22Rv1 (cell line): Measurements from ENCODE around the gene QPCT.

Experiments used
- H3K27ac ChIP-seq: fragments of 450-650 bp; 2 replicates; pipeline ENCODE4 v1.5.1; 2017
- CTCF ChIP-seq: fragments of 450-650 bp; IDR thresholded peaks from 2 replicates; pipeline ENCODE4 v1.5.1; 2017; ENCODE audit warnings: mild to moderate bottlenecking
- ZFX ChIP-seq: fragments of 450-650 bp; IDR thresholded peaks from 2 replicates; pipeline ENCODE4 v1.6.1; 2017; ENCODE audit warnings: antibody characterized with exemption, borderline replicate concordance

The QPCT gene

DNA sequence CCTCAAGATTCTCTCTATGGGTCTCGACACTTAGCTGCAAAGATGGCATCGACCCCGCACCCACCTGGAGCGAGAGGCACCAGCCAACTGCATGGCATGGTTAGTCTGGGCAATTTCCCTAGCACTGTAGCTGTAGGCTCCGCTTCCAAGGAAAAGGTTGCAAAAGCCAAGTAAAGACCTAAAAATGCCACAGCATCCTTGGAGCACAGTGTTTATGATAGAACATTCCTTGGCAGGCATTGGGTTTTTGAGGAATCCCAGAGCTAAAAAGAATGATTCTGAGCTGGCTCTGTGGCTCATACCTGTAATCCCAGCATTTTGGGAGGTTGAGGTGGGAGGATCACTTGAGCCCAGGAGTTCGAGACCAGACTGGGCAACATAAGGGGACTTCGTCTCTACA lies 22.9 kb downstream of the QPCT start:
- no peak overlapping the region for H3K27ac ChIP-seq
- TF ChIP-seq CTCF = no peak
- TF ChIP-seq ZFX = no peak

DNA sequence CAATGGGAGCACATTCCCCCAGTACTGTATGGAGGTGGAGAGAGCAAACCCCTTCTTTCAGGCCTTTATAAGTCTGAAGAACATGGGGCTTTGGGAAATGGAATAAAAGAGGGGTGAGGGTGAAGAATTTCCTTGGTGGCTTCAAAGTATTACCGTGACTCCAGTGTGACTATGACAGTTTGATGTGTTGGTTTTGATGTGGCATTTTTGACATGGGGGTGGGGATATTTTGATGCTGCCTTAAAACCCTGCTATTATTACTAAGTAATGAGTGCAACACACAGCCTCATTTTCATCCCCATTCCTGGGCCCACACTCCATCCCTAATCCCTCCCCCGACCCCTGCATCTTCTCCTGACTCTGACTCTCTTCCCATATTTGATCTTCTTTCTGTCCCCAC lies 23.6 kb downstream of the QPCT start:
- TF ChIP-seq CTCF = no peak
- TF ChIP-seq ZFX = no peak
- H3K27ac ChIP-seq = no peak overlapping the region

DNA sequence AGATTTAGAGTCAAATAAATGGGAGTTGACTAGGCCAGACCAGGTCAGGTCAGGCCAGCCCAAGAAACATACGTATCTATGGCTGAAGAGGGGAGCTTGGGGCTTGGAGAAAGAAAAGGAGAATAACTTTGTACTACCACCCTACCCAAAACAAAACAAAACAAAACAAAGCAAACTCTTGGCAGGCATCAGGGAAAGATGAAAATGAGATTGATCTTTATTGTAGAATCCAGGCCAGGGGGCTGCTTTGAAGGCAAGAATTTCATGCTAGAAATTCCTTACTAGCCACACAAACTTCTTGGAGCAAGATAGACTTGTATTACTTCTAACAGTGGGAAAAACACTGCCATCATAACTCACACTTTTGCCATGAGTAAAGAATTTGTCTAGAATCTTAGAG lies 26.2 kb downstream of the QPCT start:
- TF ChIP-seq ZFX (no peak), CTCF (no peak)

DNA sequence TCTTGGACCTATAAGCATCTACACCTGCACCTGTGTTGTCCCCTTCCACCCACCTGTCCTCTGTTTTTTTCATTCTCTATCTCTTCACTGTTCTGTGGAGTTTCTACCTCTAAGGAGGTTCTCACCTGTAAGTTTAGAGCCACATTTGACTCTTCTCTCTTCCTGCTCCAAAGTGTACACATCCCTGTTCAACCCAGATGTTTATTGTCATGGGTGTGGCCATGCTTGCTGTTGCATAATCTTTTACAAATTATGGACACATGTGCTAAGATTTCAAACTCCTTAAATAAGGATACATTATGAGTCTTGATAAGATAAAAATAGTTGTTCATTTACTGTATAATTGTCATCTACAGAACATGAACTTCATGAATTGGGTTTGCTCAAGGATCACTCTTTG lies 27.6 kb downstream of the QPCT start:
- no peak overlapping the region for H3K27ac ChIP-seq
- TF ChIP-seq ZFX = no peak
- no peak for TF ChIP-seq CTCF

More for the DNA sequence above, 26.2 kb downstream of the QPCT start:
- no peak overlapping the region for H3K27ac ChIP-seq

- no peak for TF ChIP-seq ZFX
- TF ChIP-seq CTCF = no peak
- H3K27ac ChIP-seq = peak overlapping the region; percentile 16; the same call in 1 of the 2 replicates
Observed at GRCh38 chr2:37375741-37376288, 31.4 kb downstream of the QPCT start.

DNA sequence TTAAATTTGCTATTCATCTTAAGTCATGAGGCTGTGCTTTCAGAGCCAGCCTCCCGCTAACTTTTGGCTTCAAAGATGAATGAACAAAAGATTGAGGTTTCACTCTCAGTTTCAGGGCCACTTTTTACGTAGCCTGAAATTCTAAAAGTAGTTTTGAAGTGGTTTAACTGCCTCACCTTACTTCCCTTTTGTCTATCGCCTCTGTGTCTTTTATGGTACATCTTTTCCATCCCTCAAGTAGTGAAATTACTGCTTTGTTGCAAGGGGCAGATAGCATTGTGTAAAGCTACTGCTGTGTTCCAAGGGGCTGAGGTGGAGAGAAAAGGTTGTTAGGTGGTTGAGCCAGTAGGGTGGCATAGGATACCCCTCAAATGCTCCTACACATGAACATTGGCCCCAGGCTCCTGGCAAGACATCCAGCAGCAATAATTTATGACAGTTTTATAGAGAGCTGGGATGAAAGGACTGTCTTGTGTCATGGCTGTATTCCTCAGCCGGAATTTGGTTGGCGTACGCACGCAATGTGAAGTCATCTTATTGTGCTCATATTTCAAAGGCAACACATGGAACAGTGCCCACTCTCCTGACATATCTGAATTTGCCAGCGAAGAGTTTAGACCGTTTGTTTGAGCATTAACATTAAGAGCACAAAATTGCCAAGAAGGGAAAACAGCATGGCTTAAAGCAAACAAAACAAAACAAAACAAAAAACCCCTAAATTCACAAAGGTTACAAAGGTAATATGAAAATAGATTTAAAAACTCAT lies 32.2 kb downstream of the QPCT start:
- peak overlapping the region; percentile 16 for H3K27ac ChIP-seq
- TF ChIP-seq CTCF (no peak), ZFX (no peak)

- TF ChIP-seq ZFX (no peak), CTCF (no peak)
- peak overlapping the region; percentile 16; the same call in 1 of the 2 replicates for H3K27ac ChIP-seq
Observed at GRCh38 chr2:37377187-37377532, 32.7 kb downstream of the QPCT start.
